ENCODE measurements around the gene KLF11. TPM values are rescaled to one million over a fixed set of nuclear protein-coding genes. Genes with fewer than 3 reads are reported as not detected.
A peak's percentile ranks its signal among the peaks of the same experiment; 100 is the strongest.
"Not testable (repeated sequence)": the region's sequence is repeated elsewhere in the genome, so short reads cannot be mapped to it uniquely, and the experiment has no call there.

KLF11 gene
- total RNA-seq, 1 donor: 8.3 TPM

- no peak overlapping the region for H3K4me3 ChIP-seq (ENCODE audit: insufficient read depth, low read length)
- H3K4me2 ChIP-seq (ENCODE audit: insufficient read depth, low read length): no peak overlapping the region
- DNase-seq (ENCODE audit: insufficient read length, low spot score, missing footprints): no peak
- no peak overlapping the region for H3K27ac ChIP-seq (ENCODE audit: low read depth, low read length)
- no peaks in the 10 kb centered on the region for H3K4me1 ChIP-seq (ENCODE audit: insufficient read depth, low read length)
- peaks cover 81% of the 10 kb centered on the region for H3K27me3 ChIP-seq (ENCODE audit: insufficient read depth, low read length)
- H4K20me1 ChIP-seq (ENCODE audit: insufficient read depth, low read length): no peaks in the 10 kb centered on the region
- no peak for TF ChIP-seq CTCF (IDR thresholded peaks at IDR 0.05; ENCODE audit: extremely low read depth, low read depth, low read length)
- H3K9me3 ChIP-seq (ENCODE audit: low read depth, low read length): no peaks in the 10 kb centered on the region
- H3K36me3 ChIP-seq (ENCODE audit: insufficient read depth, low read length): no peaks in the 10 kb centered on the region
- no peak overlapping the region for H2AFZ ChIP-seq (ENCODE audit: low read length)
- no peaks in the 10 kb centered on the region for H3K79me2 ChIP-seq (ENCODE audit: insufficient read depth, low read length)
Observed at GRCh38 chr2:10087360-10087759, 44.0 kb downstream of the KLF11 start.

GRCh38 chr2:10089565-10090190, 46.3 kb downstream of the KLF11 start:
- Histone ChIP-seq H3K4me3 (ENCODE audit: insufficient read depth, low read length) (no peak overlapping the region), H3K9me3 (ENCODE audit: low read depth, low read length) (no peaks in the 10 kb centered on the region), H3K36me3 (ENCODE audit: insufficient read depth, low read length) (no peaks in the 10 kb centered on the region), H3K27ac (ENCODE audit: low read depth, low read length) (no peak overlapping the region), H3K27me3 (ENCODE audit: insufficient read depth, low read length) (peaks cover 65% of the 10 kb centered on the region), H3K4me1 (ENCODE audit: insufficient read depth, low read length) (no peaks in the 10 kb centered on the region), H3K4me2 (ENCODE audit: insufficient read depth, low read length) (no peak overlapping the region), H2AFZ (ENCODE audit: low read length) (no peak overlapping the region), H3K79me2 (ENCODE audit: insufficient read depth, low read length) (no peaks in the 10 kb centered on the region), H4K20me1 (ENCODE audit: insufficient read depth, low read length) (no peaks in the 10 kb centered on the region)
- no peak for DNase-seq (ENCODE audit: insufficient read length, low spot score, missing footprints)
- no peak for TF ChIP-seq CTCF (IDR thresholded peaks at IDR 0.05; ENCODE audit: extremely low read depth, low read depth, low read length)

- H3K4me2 ChIP-seq (ENCODE audit: insufficient read depth, low read length): no peak overlapping the region
Observed at GRCh38 chr2:10091182-10091888, 48.0 kb downstream of the KLF11 start.

GRCh38 chr2:10091889-10092244, 48.5 kb downstream of the KLF11 start:
- H3K79me2 ChIP-seq (ENCODE audit: insufficient read depth, low read length); H3K27ac ChIP-seq (ENCODE audit: low read depth, low read length); H3K4me2 ChIP-seq (ENCODE audit: insufficient read depth, low read length); H3K9me3 ChIP-seq (ENCODE audit: low read depth, low read length); DNase-seq (ENCODE audit: insufficient read length, low spot score, missing footprints); H3K4me3 ChIP-seq (ENCODE audit: insufficient read depth, low read length); H2AFZ ChIP-seq (ENCODE audit: low read length); H3K36me3 ChIP-seq (ENCODE audit: insufficient read depth, low read length); H4K20me1 ChIP-seq (ENCODE audit: insufficient read depth, low read length); H3K4me1 ChIP-seq (ENCODE audit: insufficient read depth, low read length): not testable (repeated sequence)
- H3K27me3 ChIP-seq (ENCODE audit: insufficient read depth, low read length): peaks cover 48% of the 10 kb centered on the region

More at GRCh38 chr2:10091182-10091888, 48.0 kb downstream of the KLF11 start:
- no peak for TF ChIP-seq CTCF (IDR thresholded peaks at IDR 0.05; ENCODE audit: extremely low read depth, low read depth, low read length)
- H3K9me3 ChIP-seq (ENCODE audit: low read depth, low read length): no peaks in the 10 kb centered on the region
- H3K79me2 ChIP-seq (ENCODE audit: insufficient read depth, low read length): no peaks in the 10 kb centered on the region
- peaks cover 51% of the 10 kb centered on the region for H3K27me3 ChIP-seq (ENCODE audit: insufficient read depth, low read length)
- H2AFZ ChIP-seq (ENCODE audit: low read length): no peak overlapping the region
- no peak for DNase-seq (ENCODE audit: insufficient read length, low spot score, missing footprints)
- peak overlapping the region; percentile 10 for H3K4me3 ChIP-seq (ENCODE audit: insufficient read depth, low read length)
- no peak overlapping the region for H3K27ac ChIP-seq (ENCODE audit: low read depth, low read length)
- no peaks in the 10 kb centered on the region for H4K20me1 ChIP-seq (ENCODE audit: insufficient read depth, low read length)
- H3K36me3 ChIP-seq (ENCODE audit: insufficient read depth, low read length): no peaks in the 10 kb centered on the region
- H3K4me1 ChIP-seq (ENCODE audit: insufficient read depth, low read length): no peaks in the 10 kb centered on the region

Data from osteoblast (primary cell).